HFF-Myc (cell line): Measurements from ENCODE around the gene GRIN3B.
"Not testable (repeated sequence)": the region's sequence is repeated elsewhere in the genome, so short reads cannot be mapped to it uniquely, and the experiment has no call there.

Experiments used
- DNase-seq: peaks from one replicate; pipeline ENCODE4 v3.0.0-alpha.2; 2011; ENCODE audit warnings: low read depth; ENCODE audit errors: extremely low read depth
- H3K4me3 ChIP-seq: replicated peaks from 2 replicates; pipeline ENCODE4 v1.5.1; 2011; ENCODE audit warnings: low read depth, mild to moderate bottlenecking, control low read depth, low read length
- CTCF ChIP-seq: IDR thresholded peaks from 2 replicates; pipeline ENCODE4 v1.5.1; 2012; ENCODE audit warnings: mild to moderate bottlenecking, low read depth, low read length, control low read depth; ENCODE audit errors: missing control alignments

GRIN3B gene

GRCh38 chr19:1019980-1020867, 20.0 kb downstream of the GRIN3B start:
- no peak for DNase-seq
- H3K4me3 ChIP-seq, result peak overlapping the region; percentile 95
- TF ChIP-seq CTCF, result no peak

GRCh38 chr19:1020868-1021425, 20.7 kb downstream of the GRIN3B start, which contains the start of gene TMEM259:
TMEM259 (minus strand) TSS chr19:1021123; CDS start chr19:1020996, 127 bp downstream.
- H3K4me3 ChIP-seq, result peak within 1 kb of the TSS; percentile 95
- DNase-seq, result peak; percentile 86
- no peak for TF ChIP-seq CTCF

- DNase-seq, result not testable (repeated sequence)
Measured at GRCh38 chr19:1023883-1024188, 23.6 kb downstream of the GRIN3B start.

GRCh38 chr19:1025080-1025479, 24.9 kb downstream of the GRIN3B start:
- not testable (repeated sequence) for DNase-seq, H3K4me3 ChIP-seq

More at GRCh38 chr19:1023883-1024188, 23.6 kb downstream of the GRIN3B start:
- H3K4me3 ChIP-seq, result not testable (repeated sequence)

GRCh38 chr19:1025960-1026782, 26.0 kb downstream of the GRIN3B start, which contains the start of gene CNN2:
CNN2 (plus strand) TSS chr19:1026608; CDS start chr19:1026662, 54 bp downstream.
- DNase-seq, result no peak
- TF ChIP-seq CTCF, result no peak
- H3K4me3 ChIP-seq, result peak within 1 kb of the TSS; percentile 99

GRCh38 chr19:1026783-1027649, 26.8 kb downstream of the GRIN3B start:
- peak overlapping the region; percentile 99 for H3K4me3 ChIP-seq
- DNase-seq, result no peak
- TF ChIP-seq CTCF, result no peak

GRCh38 chr19:1027650-1028061, 27.4 kb downstream of the GRIN3B start:
- H3K4me3 ChIP-seq, result peak overlapping the region; percentile 99
- no peak for DNase-seq
- TF ChIP-seq CTCF, result no peak
